WTC11 (cell line): ENCODE data around the gene HDGFL2. TPM values are rescaled to one million over a fixed set of nuclear protein-coding genes. Genes with fewer than 3 reads are reported as not detected.

Experiments used
- ATAC-seq: fragments of 200-7000 bp; cut with Tn5 transposase; 2 replicates; pipeline ENCODE4 v1.10.0; 2021; ENCODE audit warnings: mild to moderate bottlenecking, moderate library complexity
- CTCF ChIA-PET: fragments of 300-600 bp; sonication (Branson Sonifier 250); formaldehyde crosslinking; loops from one replicate; lab custom pipeline; 2021; ENCODE audit warnings: antibody characterized with exemption; lab: Charles Lee
- POLR2A ChIA-PET: fragments of 350-600 bp; sonication (Branson Sonifier 250); formaldehyde crosslinking; loops from one replicate; lab custom pipeline; 2021; ENCODE audit warnings: antibody characterized with exemption; lab: Charles Lee
- DNase-seq: peaks from one replicate; pipeline ENCODE4 v3.0.0; 2021; ENCODE audit warnings: low spot score
- H3K27ac Mint-ChIP-seq: 2 replicates; pipeline ENCODE4 v1.8.0; 2021; ENCODE audit warnings: mixed read lengths
- H3K27me3 Mint-ChIP-seq: 2 replicates; pipeline ENCODE4 v1.8.0; 2021; ENCODE audit warnings: low read depth, mild to moderate bottlenecking, moderate library complexity, mixed read lengths
- H3K36me3 Mint-ChIP-seq: 2 replicates; pipeline ENCODE4 v1.8.0; 2021; ENCODE audit warnings: mixed read lengths
- H3K4me1 Mint-ChIP-seq: 2 replicates; pipeline ENCODE4 v1.8.0; 2022; ENCODE audit warnings: mixed read lengths
- H3K4me3 Mint-ChIP-seq: 2 replicates; pipeline ENCODE4 v1.8.0; 2021; ENCODE audit warnings: mild to moderate bottlenecking, moderate library complexity, mixed read lengths
- H3K9me3 Mint-ChIP-seq: 2 replicates; pipeline ENCODE4 v1.8.0; 2021; ENCODE audit warnings: mixed read lengths
- CREB1 ChIP-seq: sonication (generic); formaldehyde crosslinking; IDR thresholded peaks from 2 replicates; pipeline ENCODE4 v1.8.0; 2023; ENCODE audit warnings: mild to moderate bottlenecking, missing genetic modification reagents
- CREM ChIP-seq: sonication (generic); formaldehyde crosslinking; IDR thresholded peaks from 2 replicates; pipeline ENCODE4 v1.8.1; 2022; ENCODE audit warnings: mild to moderate bottlenecking, missing genetic modification reagents, moderate library complexity
- CTCF ChIP-seq: fragments of 200-600 bp; IDR thresholded peaks from 2 replicates; pipeline ENCODE4 v1.8.0; 2022; ENCODE audit warnings: antibody characterized with exemption
- ELF4 ChIP-seq: sonication (generic); formaldehyde crosslinking; IDR thresholded peaks from 2 replicates; pipeline ENCODE4 v1.8.1; 2022; ENCODE audit warnings: low read depth, mild to moderate bottlenecking, moderate library complexity, missing genetic modification reagents
- FOXK1 ChIP-seq: sonication (generic); formaldehyde crosslinking; IDR thresholded peaks from 2 replicates; pipeline ENCODE4 v1.8.0; 2022; ENCODE audit warnings: mild to moderate bottlenecking, moderate library complexity, missing genetic modification reagents
- GRHL2 ChIP-seq: fragments of 250-450 bp; sonication (Bioruptor Pico); IDR thresholded peaks from 2 replicates; pipeline ENCODE4 v1.8.0; 2022; ENCODE audit warnings: mild to moderate bottlenecking, moderate library complexity; ENCODE audit not compliant: insufficient replicate concordance, severe bottlenecking
- HMGA2 ChIP-seq: fragments of 250-450 bp; sonication (Bioruptor Pico); IDR thresholded peaks from 2 replicates; pipeline ENCODE4 v1.4.0; 2021; ENCODE audit warnings: mild to moderate bottlenecking, moderate library complexity
- IRF2 ChIP-seq: sonication (generic); formaldehyde crosslinking; IDR thresholded peaks from 2 replicates; pipeline ENCODE4 v1.8.0; 2022; ENCODE audit warnings: low read depth, missing genetic modification reagents, borderline replicate concordance
- NFYB ChIP-seq: sonication (generic); formaldehyde crosslinking; conservative IDR thresholded peaks from 2 replicates; pipeline ENCODE4 v1.8.0; 2022; ENCODE audit warnings: low read depth, missing genetic modification reagents
- SOX15 ChIP-seq: fragments of 250-450 bp; sonication (Bioruptor Pico); IDR thresholded peaks from 2 replicates; pipeline ENCODE4 v1.9.0; 2021; ENCODE audit warnings: mild to moderate bottlenecking
- SP1 ChIP-seq: sonication (generic); formaldehyde crosslinking; conservative IDR thresholded peaks from 2 replicates; pipeline ENCODE4 v1.8.1; 2022; ENCODE audit warnings: missing genetic modification reagents
- STAT6 ChIP-seq: sonication (generic); formaldehyde crosslinking; conservative IDR thresholded peaks from 2 replicates; pipeline ENCODE4 v1.8.1; 2023; ENCODE audit warnings: mild to moderate bottlenecking, low read depth, missing genetic modification reagents, moderate library complexity
- TCF7 ChIP-seq: sonication (generic); formaldehyde crosslinking; IDR thresholded peaks from 2 replicates; pipeline ENCODE4 v1.8.0; 2022; ENCODE audit warnings: mild to moderate bottlenecking, low read depth, missing genetic modification reagents, moderate library complexity
- TEAD4 ChIP-seq: sonication (generic); formaldehyde crosslinking; IDR thresholded peaks from 2 replicates; pipeline ENCODE4 v1.8.0; 2022; ENCODE audit warnings: mild to moderate bottlenecking, missing genetic modification reagents
- ZNF138 ChIP-seq: sonication (generic); formaldehyde crosslinking; conservative IDR thresholded peaks from 2 replicates; pipeline ENCODE4 v1.8.1; 2022; ENCODE audit warnings: mild to moderate bottlenecking, moderate library complexity, missing genetic modification reagents
- ZNF671 ChIP-seq: fragments of 250-450 bp; sonication (Bioruptor Pico); IDR thresholded peaks from 2 replicates; pipeline ENCODE4 v1.8.0; 2021; ENCODE audit warnings: mild to moderate bottlenecking
- total RNA-seq: library from RNA; stranded (reverse); gene quantifications from 3 replicates; pipeline ENCODE4 v1.2.3, GENCODE V29; 2021
- TF ChIP-seq, protein P1 (sequence below): sonication (generic); formaldehyde crosslinking; conservative IDR thresholded peaks from 2 replicates; pipeline ENCODE4 v1.8.1; 2022; ENCODE audit warnings: mild to moderate bottlenecking, missing genetic modification reagents
- TF ChIP-seq, protein P2 (sequence below): fragments of 250-450 bp; sonication (Bioruptor Pico); IDR thresholded peaks from 2 replicates; pipeline ENCODE4 v1.9.0; 2021; ENCODE audit warnings: mild to moderate bottlenecking
- TF ChIP-seq, protein P3 (sequence below): sonication (generic); formaldehyde crosslinking; IDR thresholded peaks from 2 replicates; pipeline ENCODE4 v1.8.1; 2023; ENCODE audit warnings: mild to moderate bottlenecking, missing genetic modification reagents, moderate library complexity

HDGFL2 gene
- total RNA-seq, 1 experiment from 2014 or later, result 115 TPM

GRCh38 chr19:4521888-4522242 is 49.8 kb downstream of the HDGFL2 start:
- Mint-ChIP-seq H3K4me3 (no peak overlapping the region), H3K36me3 (no peaks in the 10 kb centered on the region), H3K4me1 (no peaks in the 10 kb centered on the region), H3K27me3 (peaks cover 52% of the 10 kb centered on the region), H3K27ac (no peak overlapping the region), H3K9me3 (no peaks in the 10 kb centered on the region)
- POLR2A ChIA-PET, result no interaction called here
- CTCF ChIA-PET, result interaction anchor here (0.6 to 1.8 kb wide), 10 partner anchors 13 to 116 kb away, joined by 3 to 14 read pairs (median 4); partner anchors contain the start of gene PLIN5
- ATAC-seq, result no peak
- TF ChIP-seq GRHL2 (CRISPR knock-in tag) (no peak), IRF2 (CRISPR knock-in tag) (no peak), CREM (CRISPR knock-in tag) (no peak)
- DNase-seq, result no peak

DNA sequence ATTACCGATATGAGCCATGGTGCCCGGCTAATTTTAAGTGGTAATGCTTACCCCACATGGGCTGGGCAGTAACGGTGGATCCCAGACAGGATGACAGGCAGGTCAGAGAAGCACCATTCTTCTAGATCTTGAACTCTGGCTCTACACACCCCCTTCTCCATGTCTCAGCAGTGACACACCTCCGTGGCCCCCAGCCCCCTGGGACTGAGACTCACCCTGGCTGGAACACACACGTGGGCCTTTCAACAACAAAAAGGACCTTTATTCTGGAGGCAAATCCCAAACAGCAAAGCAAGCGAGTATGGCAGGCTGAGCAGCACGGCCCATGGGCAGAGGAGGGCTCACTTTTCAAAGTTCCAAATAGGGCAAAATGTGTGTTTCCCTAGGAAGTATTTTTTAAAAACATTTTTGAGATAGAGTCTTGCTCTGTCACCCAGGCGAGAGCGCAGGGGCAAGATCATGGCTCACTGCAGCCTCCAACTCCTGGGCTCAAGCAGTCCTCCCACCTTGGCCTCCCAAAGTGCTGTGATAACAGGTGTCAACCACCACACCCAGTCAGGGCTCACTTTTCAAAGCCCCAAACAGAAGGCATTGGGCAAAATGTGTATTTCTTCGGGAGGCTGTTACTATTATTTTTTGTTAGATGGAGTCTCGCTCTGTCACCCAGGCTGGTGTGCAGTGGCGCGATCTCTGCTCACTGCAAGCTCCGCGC is 50.4 kb downstream of the HDGFL2 start:
- Mint-ChIP-seq H3K4me1 (no peaks in the 10 kb centered on the region), H3K9me3 (no peaks in the 10 kb centered on the region), H3K4me3 (no peak overlapping the region), H3K27me3 (peaks cover 48% of the 10 kb centered on the region), H3K27ac (no peak overlapping the region), H3K36me3 (no peaks in the 10 kb centered on the region)
- POLR2A ChIA-PET, result no interaction called here
- DNase-seq (no peak), ATAC-seq (no peak)
- CTCF ChIA-PET, result interaction anchor here (0.5 to 5.9 kb wide), 51 partner anchors 7 to 276 kb away, joined by 3 to 285 read pairs (median 5); partner anchors contain the start of genes CHAF1A, FEM1A, HDGFL2 and LRG1
- TF ChIP-seq CREM (CRISPR knock-in tag), result no peak
- no peak for TF ChIP-seq TCF7
- no peak for TF ChIP-seq TEAD4
- TF ChIP-seq ZNF138 (CRISPR knock-in tag), result no peak
- no peak for TF ChIP-seq NFYB
- no peak for TF ChIP-seq STAT6 (CRISPR knock-in tag)
- TF ChIP-seq FOXK1, result no peak
- TF ChIP-seq SOX15 (CRISPR knock-in tag), result no peak
- no peak for TF ChIP-seq CTCF
- TF ChIP-seq ELF4 (CRISPR knock-in tag), result no peak
- TF ChIP-seq, protein P1, sequence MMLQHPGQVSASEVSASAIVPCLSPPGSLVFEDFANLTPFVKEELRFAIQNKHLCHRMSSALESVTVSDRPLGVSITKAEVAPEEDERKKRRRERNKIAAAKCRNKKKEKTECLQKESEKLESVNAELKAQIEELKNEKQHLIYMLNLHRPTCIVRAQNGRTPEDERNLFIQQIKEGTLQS (CRISPR knock-in tag), result no peak
- TF ChIP-seq CREB1 (CRISPR knock-in tag), result no peak
- no peak for TF ChIP-seq ZNF671 (CRISPR knock-in tag)
- TF ChIP-seq SP1 (CRISPR knock-in tag), result no peak
- TF ChIP-seq HMGA2 (CRISPR knock-in tag), result no peak
- TF ChIP-seq, protein P2, sequence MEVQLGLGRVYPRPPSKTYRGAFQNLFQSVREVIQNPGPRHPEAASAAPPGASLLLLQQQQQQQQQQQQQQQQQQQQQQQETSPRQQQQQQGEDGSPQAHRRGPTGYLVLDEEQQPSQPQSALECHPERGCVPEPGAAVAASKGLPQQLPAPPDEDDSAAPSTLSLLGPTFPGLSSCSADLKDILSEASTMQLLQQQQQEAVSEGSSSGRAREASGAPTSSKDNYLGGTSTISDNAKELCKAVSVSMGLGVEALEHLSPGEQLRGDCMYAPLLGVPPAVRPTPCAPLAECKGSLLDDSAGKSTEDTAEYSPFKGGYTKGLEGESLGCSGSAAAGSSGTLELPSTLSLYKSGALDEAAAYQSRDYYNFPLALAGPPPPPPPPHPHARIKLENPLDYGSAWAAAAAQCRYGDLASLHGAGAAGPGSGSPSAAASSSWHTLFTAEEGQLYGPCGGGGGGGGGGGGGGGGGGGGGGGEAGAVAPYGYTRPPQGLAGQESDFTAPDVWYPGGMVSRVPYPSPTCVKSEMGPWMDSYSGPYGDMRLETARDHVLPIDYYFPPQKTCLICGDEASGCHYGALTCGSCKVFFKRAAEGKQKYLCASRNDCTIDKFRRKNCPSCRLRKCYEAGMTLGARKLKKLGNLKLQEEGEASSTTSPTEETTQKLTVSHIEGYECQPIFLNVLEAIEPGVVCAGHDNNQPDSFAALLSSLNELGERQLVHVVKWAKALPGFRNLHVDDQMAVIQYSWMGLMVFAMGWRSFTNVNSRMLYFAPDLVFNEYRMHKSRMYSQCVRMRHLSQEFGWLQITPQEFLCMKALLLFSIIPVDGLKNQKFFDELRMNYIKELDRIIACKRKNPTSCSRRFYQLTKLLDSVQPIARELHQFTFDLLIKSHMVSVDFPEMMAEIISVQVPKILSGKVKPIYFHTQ (CRISPR knock-in tag), result no peak
- TF ChIP-seq, protein P3, sequence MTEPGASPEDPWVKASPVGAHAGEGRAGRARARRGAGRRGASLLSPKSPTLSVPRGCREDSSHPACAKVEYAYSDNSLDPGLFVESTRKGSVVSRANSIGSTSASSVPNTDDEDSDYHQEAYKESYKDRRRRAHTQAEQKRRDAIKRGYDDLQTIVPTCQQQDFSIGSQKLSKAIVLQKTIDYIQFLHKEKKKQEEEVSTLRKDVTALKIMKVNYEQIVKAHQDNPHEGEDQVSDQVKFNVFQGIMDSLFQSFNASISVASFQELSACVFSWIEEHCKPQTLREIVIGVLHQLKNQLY (CRISPR knock-in tag), result no peak
